ENCODE data around the gene PDSS2.

Gene PDSS2

GRCh38 chr6:107493158-107494057, 34.0 kb upstream of the PDSS2 start:
- TF ChIP-seq CTCF (IDR thresholded peaks at IDR 0.05): no peak

- TF ChIP-seq CTCF (IDR thresholded peaks at IDR 0.05): no peak
Measured at GRCh38 chr6:107491760-107492660, 32.6 kb upstream of the PDSS2 start.

- no peak for TF ChIP-seq CTCF (IDR thresholded peaks at IDR 0.05)
Measured at GRCh38 chr6:107491138-107491609, 31.8 kb upstream of the PDSS2 start.

- TF ChIP-seq CTCF (IDR thresholded peaks at IDR 0.05): no peak
Measured at GRCh38 chr6:107490566-107491137, 31.3 kb upstream of the PDSS2 start.

- no peak for TF ChIP-seq CTCF (IDR thresholded peaks at IDR 0.05)
Measured at GRCh38 chr6:107489636-107490565, 30.5 kb upstream of the PDSS2 start, which contains the start of gene SOBP. SOBP (plus strand) TSS chr6:107490117; CDS start chr6:107490617, 500 bp downstream.

GRCh38 chr6:107488875-107489635, 29.7 kb upstream of the PDSS2 start:
- no peak for TF ChIP-seq CTCF (IDR thresholded peaks at IDR 0.05)

Data from LNCAP (cell line).